Measurements from ENCODE around the gene HOGA1.

DNA sequence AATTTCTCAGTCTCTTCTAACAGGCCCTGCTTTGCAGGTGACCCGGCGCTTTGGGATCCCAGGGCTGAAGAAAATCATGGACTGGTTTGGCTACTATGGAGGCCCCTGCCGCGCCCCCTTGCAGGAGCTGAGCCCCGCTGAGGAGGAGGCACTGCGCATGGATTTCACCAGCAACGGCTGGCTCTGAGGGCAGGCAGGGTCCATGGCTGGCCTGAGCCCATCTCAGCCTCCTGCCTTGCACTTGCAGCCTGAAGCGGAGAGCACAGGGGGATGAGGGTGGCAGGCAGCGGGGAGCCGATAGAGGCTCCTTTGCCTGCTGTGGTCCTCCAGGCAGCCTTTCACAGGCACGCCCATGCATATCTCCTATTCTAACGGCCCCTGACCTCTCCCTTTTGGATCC is 27.3 kb downstream of the HOGA1 start:
- TF ChIP-seq, protein P1, sequence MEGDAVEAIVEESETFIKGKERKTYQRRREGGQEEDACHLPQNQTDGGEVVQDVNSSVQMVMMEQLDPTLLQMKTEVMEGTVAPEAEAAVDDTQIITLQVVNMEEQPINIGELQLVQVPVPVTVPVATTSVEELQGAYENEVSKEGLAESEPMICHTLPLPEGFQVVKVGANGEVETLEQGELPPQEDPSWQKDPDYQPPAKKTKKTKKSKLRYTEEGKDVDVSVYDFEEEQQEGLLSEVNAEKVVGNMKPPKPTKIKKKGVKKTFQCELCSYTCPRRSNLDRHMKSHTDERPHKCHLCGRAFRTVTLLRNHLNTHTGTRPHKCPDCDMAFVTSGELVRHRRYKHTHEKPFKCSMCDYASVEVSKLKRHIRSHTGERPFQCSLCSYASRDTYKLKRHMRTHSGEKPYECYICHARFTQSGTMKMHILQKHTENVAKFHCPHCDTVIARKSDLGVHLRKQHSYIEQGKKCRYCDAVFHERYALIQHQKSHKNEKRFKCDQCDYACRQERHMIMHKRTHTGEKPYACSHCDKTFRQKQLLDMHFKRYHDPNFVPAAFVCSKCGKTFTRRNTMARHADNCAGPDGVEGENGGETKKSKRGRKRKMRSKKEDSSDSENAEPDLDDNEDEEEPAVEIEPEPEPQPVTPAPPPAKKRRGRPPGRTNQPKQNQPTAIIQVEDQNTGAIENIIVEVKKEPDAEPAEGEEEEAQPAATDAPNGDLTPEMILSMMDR (IDR thresholded peaks at IDR 0.05 in 4 of 5, conservative IDR thresholded peaks at IDR 0.05 in 1 of 5), result no peak
- no peak for TF ChIP-seq POLR2A (IDR thresholded peaks at IDR 0.05)
